OCI-LY1 (cell line): Measurements from ENCODE around the gene MOCS3.

Experiments
- H2AFZ ChIP-seq: fragments of 200-600 bp; sonication (generic), shearing (Covaris generic); 2 replicates; pipeline ENCODE4 v1.6.0; 2014; ENCODE audit warnings: antibody characterized with exemption, mild to moderate bottlenecking, low read length
- H3F3A ChIP-seq: fragments of 200-600 bp; sonication (generic), shearing (Covaris generic); 2 replicates; pipeline ENCODE4 v1.6.0; 2014; ENCODE audit warnings: mild to moderate bottlenecking, antibody characterized with exemption, low read length, moderate library complexity; ENCODE audit not compliant: insufficient read depth
- H3K27ac ChIP-seq: fragments of 200-600 bp; sonication (generic); 2 replicates; pipeline ENCODE4 v1.5.1; 2014; ENCODE audit warnings: low read length, mixed run types, mild to moderate bottlenecking, low read depth; ENCODE audit not compliant: poor library complexity, severe bottlenecking
- H3K27me3 ChIP-seq: fragments of 200-600 bp; sonication (generic); 2 replicates; pipeline ENCODE4 v1.6.0; 2014; ENCODE audit warnings: antibody characterized with exemption, mild to moderate bottlenecking, low read length, moderate library complexity; ENCODE audit not compliant: insufficient read depth
- H3K36me3 ChIP-seq: fragments of 200-600 bp; sonication (generic); 2 replicates; pipeline ENCODE4 v1.6.1; 2014; ENCODE audit warnings: mild to moderate bottlenecking, antibody characterized with exemption, low read length, moderate library complexity, mixed read lengths; ENCODE audit not compliant: insufficient read depth
- H3K4me1 ChIP-seq: fragments of 200-600 bp; sonication (generic); 2 replicates; pipeline ENCODE4 v1.5.1; 2014; ENCODE audit warnings: mild to moderate bottlenecking, low read length, moderate library complexity; ENCODE audit not compliant: insufficient read depth, severe bottlenecking
- H3K4me2 ChIP-seq: fragments of 200-600 bp; sonication (generic), shearing (Covaris generic); 2 replicates; pipeline ENCODE4 v1.6.1; 2014; ENCODE audit warnings: low read length
- H3K4me3 ChIP-seq: fragments of 200-600 bp; sonication (generic); 2 replicates; pipeline ENCODE4 v1.5.1; 2014; ENCODE audit warnings: low read length, low read depth, mild to moderate bottlenecking, mixed read lengths; ENCODE audit not compliant: poor library complexity, severe bottlenecking
- H3K79me2 ChIP-seq: fragments of 200-600 bp; shearing (Covaris generic); 2 replicates; pipeline ENCODE4 v1.6.1; 2016; ENCODE audit warnings: mixed run types, low read length, mixed read lengths; ENCODE audit not compliant: insufficient read depth
- H3K9ac ChIP-seq: fragments of 200-600 bp; sonication (generic), shearing (Covaris generic); 2 replicates; pipeline ENCODE4 v1.6.1; 2014; ENCODE audit warnings: mild to moderate bottlenecking, low read length, mixed read lengths
- H3K9me2 ChIP-seq: fragments of 200-600 bp; sonication (generic), shearing (Covaris generic); 2 replicates; pipeline ENCODE4 v1.6.1; 2014; ENCODE audit warnings: low read depth, mild to moderate bottlenecking, low read length, mixed read lengths
- H3K9me3 ChIP-seq: fragments of 200-600 bp; shearing (Covaris generic); 2 replicates; pipeline ENCODE4 v1.6.1; 2014; ENCODE audit warnings: low read length, mixed read lengths
- H4K20me1 ChIP-seq: fragments of 200-600 bp; sonication (generic), shearing (Covaris generic); 2 replicates; pipeline ENCODE4 v1.6.0; 2016; ENCODE audit warnings: mild to moderate bottlenecking, low read length; ENCODE audit not compliant: insufficient read depth
- EZH2 ChIP-seq: fragments of 200-600 bp; sonication (generic), shearing (Covaris generic); IDR thresholded peaks from 2 replicates; pipeline ENCODE4 v1.8.0; 2017; ENCODE audit warnings: borderline replicate concordance, mixed run types, mild to moderate bottlenecking, antibody characterized with exemption, low read length, moderate library complexity, mixed read lengths
- TF ChIP-seq, protein P1 (sequence below): fragments of 200-600 bp; sonication (generic), shearing (Covaris generic); IDR thresholded peaks from 2 replicates; pipeline ENCODE4 v1.5.1; 2017; ENCODE audit warnings: mild to moderate bottlenecking, antibody characterized with exemption, low read length, moderate library complexity, mixed read lengths

MOCS3 gene

DNA sequence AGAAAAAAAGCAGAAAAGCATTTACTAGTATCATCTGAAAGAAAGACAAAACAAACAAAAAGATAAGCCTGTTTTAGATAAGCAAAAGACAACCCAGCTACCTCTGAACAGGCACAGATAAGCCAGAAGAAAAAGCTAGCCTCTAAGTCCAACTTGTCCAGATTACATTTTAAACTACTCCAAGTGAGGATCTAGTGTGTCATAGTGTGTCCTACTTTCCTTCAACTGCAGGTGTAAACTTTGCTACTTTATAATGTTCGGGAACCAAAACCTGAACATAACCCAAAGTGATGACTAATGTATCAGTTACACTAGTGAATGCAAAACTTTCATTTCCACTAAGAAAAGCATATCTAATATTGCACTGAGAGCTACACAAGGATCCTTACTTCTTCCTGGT, 46.9 kb upstream of the MOCS3 start:
- H3K79me2 ChIP-seq: peaks cover 99% of the 10 kb centered on the region
- no peaks in the 10 kb centered on the region for H3K27me3 ChIP-seq
- no peak for TF ChIP-seq EZH2
- TF ChIP-seq, protein P1, sequence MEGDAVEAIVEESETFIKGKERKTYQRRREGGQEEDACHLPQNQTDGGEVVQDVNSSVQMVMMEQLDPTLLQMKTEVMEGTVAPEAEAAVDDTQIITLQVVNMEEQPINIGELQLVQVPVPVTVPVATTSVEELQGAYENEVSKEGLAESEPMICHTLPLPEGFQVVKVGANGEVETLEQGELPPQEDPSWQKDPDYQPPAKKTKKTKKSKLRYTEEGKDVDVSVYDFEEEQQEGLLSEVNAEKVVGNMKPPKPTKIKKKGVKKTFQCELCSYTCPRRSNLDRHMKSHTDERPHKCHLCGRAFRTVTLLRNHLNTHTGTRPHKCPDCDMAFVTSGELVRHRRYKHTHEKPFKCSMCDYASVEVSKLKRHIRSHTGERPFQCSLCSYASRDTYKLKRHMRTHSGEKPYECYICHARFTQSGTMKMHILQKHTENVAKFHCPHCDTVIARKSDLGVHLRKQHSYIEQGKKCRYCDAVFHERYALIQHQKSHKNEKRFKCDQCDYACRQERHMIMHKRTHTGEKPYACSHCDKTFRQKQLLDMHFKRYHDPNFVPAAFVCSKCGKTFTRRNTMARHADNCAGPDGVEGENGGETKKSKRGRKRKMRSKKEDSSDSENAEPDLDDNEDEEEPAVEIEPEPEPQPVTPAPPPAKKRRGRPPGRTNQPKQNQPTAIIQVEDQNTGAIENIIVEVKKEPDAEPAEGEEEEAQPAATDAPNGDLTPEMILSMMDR: no peak
- H3K4me1 ChIP-seq: peaks cover 17% of the 10 kb centered on the region
- H3K27ac ChIP-seq: no peak overlapping the region
- H4K20me1 ChIP-seq: peaks cover 11% of the 10 kb centered on the region; the same call in 1 of the 2 replicates
- H2AFZ ChIP-seq: no peak overlapping the region
- H3K9me2 ChIP-seq: no peaks in the 10 kb centered on the region
- peaks cover 83% of the 10 kb centered on the region for H3K36me3 ChIP-seq
- H3K4me3 ChIP-seq: no peak overlapping the region
- no peak overlapping the region for H3K4me2 ChIP-seq
- no peak overlapping the region for H3K9ac ChIP-seq
- H3F3A ChIP-seq: no peaks in the 10 kb centered on the region
- H3K9me3 ChIP-seq: no peaks in the 10 kb centered on the region

DNA sequence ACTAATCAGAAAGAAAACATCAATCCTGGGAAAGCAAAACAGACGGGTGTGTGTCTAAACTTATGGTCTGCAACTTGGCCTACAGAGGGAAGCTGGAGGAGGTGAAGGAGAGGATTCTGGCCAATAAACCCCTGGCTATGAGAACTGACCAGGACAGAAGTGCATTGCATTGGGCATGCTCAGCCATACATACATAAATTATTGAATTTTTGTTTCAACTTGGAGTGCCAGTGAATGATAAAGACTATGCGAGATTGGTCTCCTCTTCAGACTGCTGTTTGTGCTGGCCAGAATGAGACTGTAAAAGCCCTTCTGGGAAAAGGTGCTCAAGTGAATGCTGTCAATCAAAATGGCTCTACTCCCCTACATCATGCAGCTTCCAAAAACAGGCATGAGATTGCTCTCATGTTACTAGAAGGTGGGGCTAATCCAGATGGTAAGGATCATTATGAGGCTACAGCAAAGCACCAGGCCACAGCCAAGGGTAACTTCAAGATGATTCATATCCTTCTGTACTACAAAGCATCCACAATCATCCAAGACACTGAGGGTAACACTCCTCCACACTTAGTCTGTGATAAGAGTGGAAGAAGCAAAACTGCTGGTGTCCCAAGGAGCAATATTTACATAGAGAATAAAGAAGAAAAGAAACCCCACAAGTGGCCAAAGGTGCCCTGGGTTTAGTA, 44.8 kb upstream of the MOCS3 start:
- no peak overlapping the region for H3K9ac ChIP-seq
- H3K27ac ChIP-seq: no peak overlapping the region
- H2AFZ ChIP-seq: no peak overlapping the region
- TF ChIP-seq, protein P1: no peak
- no peak for TF ChIP-seq EZH2
- peaks cover 38% of the 10 kb centered on the region for H3K4me1 ChIP-seq
- H3K36me3 ChIP-seq: peaks cover 90% of the 10 kb centered on the region
- H3K27me3 ChIP-seq: no peaks in the 10 kb centered on the region
- peaks cover 14% of the 10 kb centered on the region; the same call in 1 of the 2 replicates for H4K20me1 ChIP-seq
- no peak overlapping the region for H3K4me3 ChIP-seq
- no peaks in the 10 kb centered on the region for H3F3A ChIP-seq
- no peaks in the 10 kb centered on the region for H3K9me2 ChIP-seq
- no peak overlapping the region for H3K4me2 ChIP-seq
- no peaks in the 10 kb centered on the region for H3K9me3 ChIP-seq
- H3K79me2 ChIP-seq: peaks cover 100% of the 10 kb centered on the region

DNA sequence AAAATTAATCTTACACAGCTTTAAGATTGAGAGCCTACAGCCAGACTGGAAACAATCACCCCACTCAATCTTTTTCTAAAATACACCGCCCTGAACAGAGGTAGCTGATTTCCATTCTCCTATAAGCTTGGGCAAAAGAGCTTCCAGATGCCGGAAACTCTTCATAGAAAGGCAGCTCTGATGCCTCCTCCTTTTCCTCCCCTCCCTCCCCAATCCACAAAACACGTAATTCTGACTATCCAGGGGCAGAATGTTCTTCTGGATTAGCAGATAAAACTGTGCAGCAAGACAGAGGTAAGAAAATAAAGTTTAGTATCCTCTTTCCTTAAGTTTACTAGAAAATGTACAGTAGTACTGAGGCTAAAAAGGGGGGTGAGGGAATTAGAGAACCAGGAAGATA, 43.2 kb upstream of the MOCS3 start:
- H3K9ac ChIP-seq: no peak overlapping the region; the same call in 1 of the 2 replicates
- TF ChIP-seq, protein P1: no peak
- no peak for TF ChIP-seq EZH2
- H3K4me2 ChIP-seq: no peak overlapping the region
- peaks cover 14% of the 10 kb centered on the region; the same call in 1 of the 2 replicates for H4K20me1 ChIP-seq
- no peak overlapping the region for H3K27ac ChIP-seq
- no peak overlapping the region for H2AFZ ChIP-seq
- H3K4me3 ChIP-seq: no peak overlapping the region
- peaks cover 99% of the 10 kb centered on the region for H3K79me2 ChIP-seq
- H3F3A ChIP-seq: no peaks in the 10 kb centered on the region
- no peaks in the 10 kb centered on the region for H3K9me2 ChIP-seq
- H3K4me1 ChIP-seq: peaks cover 49% of the 10 kb centered on the region
- no peaks in the 10 kb centered on the region for H3K27me3 ChIP-seq
- peaks cover 89% of the 10 kb centered on the region for H3K36me3 ChIP-seq
- no peaks in the 10 kb centered on the region for H3K9me3 ChIP-seq
